ENCODE measurements around the gene TMEM52. TPM values are rescaled to one million over a fixed set of nuclear protein-coding genes. Genes with fewer than 3 reads are reported as not detected.

Gene TMEM52
- total and polyA plus RNA-seq, 9 of the 15 experiments (the other 6 are each of a cell fraction or from before 2014, with no cell fraction given) = 0.37 to 22.5 (median 6.8) TPM

DNA sequence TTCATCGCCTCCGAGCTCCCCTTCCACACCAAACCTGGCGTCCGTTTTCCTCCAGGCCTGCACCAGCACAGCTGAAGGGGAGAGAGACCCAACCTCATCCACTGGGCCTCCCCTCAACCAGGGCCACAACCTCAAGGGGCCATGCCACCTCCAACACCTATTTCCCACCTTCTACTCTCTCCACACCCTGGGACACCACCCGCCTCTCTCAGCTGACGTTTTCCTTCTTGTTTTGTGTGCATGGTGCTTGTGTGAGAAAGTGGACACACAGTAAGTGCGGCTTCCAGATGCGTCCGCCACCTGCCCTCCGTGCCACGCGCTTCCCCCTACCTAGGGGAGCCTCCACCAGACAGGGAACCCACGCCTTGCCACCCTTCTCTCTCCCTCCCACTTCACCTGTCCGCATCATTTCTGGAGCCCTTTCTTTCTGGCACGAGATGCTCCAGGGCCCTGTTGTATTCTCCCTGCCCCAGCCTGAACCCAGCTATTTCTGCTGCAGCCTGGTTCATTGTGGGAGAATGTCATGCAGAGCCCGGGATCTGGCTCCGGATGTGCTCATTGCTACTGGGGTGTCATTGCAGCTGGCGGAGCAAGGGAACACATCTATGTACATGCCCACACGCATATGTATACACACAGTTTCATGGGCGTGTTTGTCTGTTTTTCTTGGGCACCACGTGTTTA lies 26.9 kb downstream of the TMEM52 start (continued):
- TF ChIP-seq, protein P1, sequence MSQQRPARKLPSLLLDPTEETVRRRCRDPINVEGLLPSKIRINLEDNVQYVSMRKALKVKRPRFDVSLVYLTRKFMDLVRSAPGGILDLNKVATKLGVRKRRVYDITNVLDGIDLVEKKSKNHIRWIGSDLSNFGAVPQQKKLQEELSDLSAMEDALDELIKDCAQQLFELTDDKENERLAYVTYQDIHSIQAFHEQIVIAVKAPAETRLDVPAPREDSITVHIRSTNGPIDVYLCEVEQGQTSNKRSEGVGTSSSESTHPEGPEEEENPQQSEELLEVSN (IDR thresholded peaks at IDR 0.05; ENCODE audit: borderline replicate concordance in 1 of 2, extremely low read depth in 1 of 2, insufficient read depth in 1 of 2, insufficient read length in 1 of 2, low read depth in 1 of 2, low read length in 1 of 2, poor library complexity in 1 of 2, severe bottlenecking in 1 of 2) = peak in 1 of 2 experiments; percentile 5
- TF ChIP-seq, protein P2, sequence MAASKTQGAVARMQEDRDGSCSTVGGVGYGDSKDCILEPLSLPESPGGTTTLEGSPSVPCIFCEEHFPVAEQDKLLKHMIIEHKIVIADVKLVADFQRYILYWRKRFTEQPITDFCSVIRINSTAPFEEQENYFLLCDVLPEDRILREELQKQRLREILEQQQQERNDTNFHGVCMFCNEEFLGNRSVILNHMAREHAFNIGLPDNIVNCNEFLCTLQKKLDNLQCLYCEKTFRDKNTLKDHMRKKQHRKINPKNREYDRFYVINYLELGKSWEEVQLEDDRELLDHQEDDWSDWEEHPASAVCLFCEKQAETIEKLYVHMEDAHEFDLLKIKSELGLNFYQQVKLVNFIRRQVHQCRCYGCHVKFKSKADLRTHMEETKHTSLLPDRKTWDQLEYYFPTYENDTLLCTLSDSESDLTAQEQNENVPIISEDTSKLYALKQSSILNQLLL (CRISPR knock-in tag; IDR thresholded peaks at IDR 0.05; ENCODE audit: borderline replicate concordance) = 0 out of 2 replicates have a peak, but pooled peaks have one; percentile 44
- TF ChIP-seq SUPT5H (IDR thresholded peaks at IDR 0.05) = no peak
- TF ChIP-seq FOXA3 (CRISPR knock-in tag; conservative IDR thresholded peaks at IDR 0.05 in 1 of 2, IDR thresholded peaks at IDR 0.05 in 1 of 2) = peak in 1 of 2 experiments; percentile 64; a peak in 1 of 4 replicates
- TF ChIP-seq, protein P3, sequence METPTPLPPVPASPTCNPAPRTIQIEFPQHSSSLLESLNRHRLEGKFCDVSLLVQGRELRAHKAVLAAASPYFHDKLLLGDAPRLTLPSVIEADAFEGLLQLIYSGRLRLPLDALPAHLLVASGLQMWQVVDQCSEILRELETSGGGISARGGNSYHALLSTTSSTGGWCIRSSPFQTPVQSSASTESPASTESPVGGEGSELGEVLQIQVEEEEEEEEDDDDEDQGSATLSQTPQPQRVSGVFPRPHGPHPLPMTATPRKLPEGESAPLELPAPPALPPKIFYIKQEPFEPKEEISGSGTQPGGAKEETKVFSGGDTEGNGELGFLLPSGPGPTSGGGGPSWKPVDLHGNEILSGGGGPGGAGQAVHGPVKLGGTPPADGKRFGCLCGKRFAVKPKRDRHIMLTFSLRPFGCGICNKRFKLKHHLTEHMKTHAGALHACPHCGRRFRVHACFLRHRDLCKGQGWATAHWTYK (CRISPR knock-in tag; IDR thresholded peaks at IDR 0.05) = 0 out of 2 replicates have a peak, but pooled peaks have one; percentile 8
- TF ChIP-seq RBM22 (IDR thresholded peaks at IDR 0.05; ENCODE audit: low read depth, low read length, poor library complexity, severe bottlenecking) = no peak
- no peak for TF ChIP-seq CSDE1 (IDR thresholded peaks at IDR 0.05)
- TF ChIP-seq, protein P4, sequence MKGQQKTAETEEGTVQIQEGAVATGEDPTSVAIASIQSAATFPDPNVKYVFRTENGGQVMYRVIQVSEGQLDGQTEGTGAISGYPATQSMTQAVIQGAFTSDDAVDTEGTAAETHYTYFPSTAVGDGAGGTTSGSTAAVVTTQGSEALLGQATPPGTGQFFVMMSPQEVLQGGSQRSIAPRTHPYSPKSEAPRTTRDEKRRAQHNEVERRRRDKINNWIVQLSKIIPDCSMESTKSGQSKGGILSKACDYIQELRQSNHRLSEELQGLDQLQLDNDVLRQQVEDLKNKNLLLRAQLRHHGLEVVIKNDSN (CRISPR knock-in tag; IDR thresholded peaks at IDR 0.05) = 0 out of 2 replicates have a peak, but pooled peaks have one; percentile 14
- TF ChIP-seq, protein P5, sequence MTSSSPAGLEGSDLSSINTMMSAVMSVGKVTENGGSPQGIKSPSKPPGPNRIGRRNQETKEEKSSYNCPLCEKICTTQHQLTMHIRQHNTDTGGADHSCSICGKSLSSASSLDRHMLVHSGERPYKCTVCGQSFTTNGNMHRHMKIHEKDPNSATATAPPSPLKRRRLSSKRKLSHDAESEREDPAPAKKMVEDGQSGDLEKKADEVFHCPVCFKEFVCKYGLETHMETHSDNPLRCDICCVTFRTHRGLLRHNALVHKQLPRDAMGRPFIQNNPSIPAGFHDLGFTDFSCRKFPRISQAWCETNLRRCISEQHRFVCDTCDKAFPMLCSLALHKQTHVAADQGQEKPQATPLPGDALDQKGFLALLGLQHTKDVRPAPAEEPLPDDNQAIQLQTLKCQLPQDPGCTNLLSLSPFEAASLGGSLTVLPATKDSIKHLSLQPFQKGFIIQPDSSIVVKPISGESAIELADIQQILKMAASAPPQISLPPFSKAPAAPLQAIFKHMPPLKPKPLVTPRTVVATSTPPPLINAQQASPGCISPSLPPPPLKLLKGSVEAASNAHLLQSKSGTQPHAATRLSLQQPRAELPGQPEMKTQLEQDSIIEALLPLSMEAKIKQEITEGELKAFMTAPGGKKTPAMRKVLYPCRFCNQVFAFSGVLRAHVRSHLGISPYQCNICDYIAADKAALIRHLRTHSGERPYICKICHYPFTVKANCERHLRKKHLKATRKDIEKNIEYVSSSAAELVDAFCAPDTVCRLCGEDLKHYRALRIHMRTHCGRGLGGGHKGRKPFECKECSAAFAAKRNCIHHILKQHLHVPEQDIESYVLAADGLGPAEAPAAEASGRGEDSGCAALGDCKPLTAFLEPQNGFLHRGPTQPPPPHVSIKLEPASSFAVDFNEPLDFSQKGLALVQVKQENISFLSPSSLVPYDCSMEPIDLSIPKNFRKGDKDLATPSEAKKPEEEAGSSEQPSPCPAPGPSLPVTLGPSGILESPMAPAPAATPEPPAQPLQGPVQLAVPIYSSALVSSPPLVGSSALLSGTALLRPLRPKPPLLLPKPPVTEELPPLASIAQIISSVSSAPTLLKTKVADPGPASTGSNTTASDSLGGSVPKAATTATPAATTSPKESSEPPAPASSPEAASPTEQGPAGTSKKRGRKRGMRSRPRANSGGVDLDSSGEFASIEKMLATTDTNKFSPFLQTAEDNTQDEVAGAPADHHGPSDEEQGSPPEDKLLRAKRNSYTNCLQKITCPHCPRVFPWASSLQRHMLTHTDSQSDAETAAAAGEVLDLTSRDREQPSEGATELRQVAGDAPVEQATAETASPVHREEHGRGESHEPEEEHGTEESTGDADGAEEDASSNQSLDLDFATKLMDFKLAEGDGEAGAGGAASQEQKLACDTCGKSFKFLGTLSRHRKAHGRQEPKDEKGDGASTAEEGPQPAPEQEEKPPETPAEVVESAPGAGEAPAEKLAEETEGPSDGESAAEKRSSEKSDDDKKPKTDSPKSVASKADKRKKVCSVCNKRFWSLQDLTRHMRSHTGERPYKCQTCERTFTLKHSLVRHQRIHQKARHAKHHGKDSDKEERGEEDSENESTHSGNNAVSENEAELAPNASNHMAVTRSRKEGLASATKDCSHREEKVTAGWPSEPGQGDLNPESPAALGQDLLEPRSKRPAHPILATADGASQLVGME (CRISPR knock-in tag; IDR thresholded peaks at IDR 0.05) = 0 out of 2 replicates have a peak, but pooled peaks have one; percentile 52
- TF ChIP-seq, protein P6, sequence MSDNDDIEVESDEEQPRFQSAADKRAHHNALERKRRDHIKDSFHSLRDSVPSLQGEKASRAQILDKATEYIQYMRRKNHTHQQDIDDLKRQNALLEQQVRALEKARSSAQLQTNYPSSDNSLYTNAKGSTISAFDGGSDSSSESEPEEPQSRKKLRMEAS (CRISPR knock-in tag; IDR thresholded peaks at IDR 0.05) = peak; percentile 4; the same call in 1 of the 2 replicates
- TF ChIP-seq E2F3 (CRISPR knock-in tag; IDR thresholded peaks at IDR 0.05) = 0 out of 2 replicates have a peak, but pooled peaks have one; percentile 19
- 0 out of 2 replicates have a peak, but pooled peaks have one; percentile 33 for TF ChIP-seq HDGF (IDR thresholded peaks at IDR 0.05)

Data from K562 (cell line).